Body of pancreas (tissue), 4 donors: ENCODE data around the gene AKR1D1. TPM values are rescaled to one million over a fixed set of nuclear protein-coding genes. Genes with fewer than 3 reads are reported as not detected.

Experiments used
- ATAC-seq: fragments of 150-250 bp; one replicate; pipeline ENCODE4 v1.9.1; 2016
- DNase-seq, 4 donors: peaks; one replicate each; pipeline ENCODE4 v3.0.0-alpha.2; 2019
- H3K27ac ChIP-seq, 4 donors: fragments of 200-600 bp; sonication (generic); 1 replicate in 3 of 4; 2 replicates in 1 of 4; pipeline versions ENCODE4 v1.5.1 to v1.6.1; 2016 to 2019; ENCODE audit warnings: mild to moderate bottlenecking in 1 of 4, mixed read lengths in 1 of 4, moderate library complexity in 1 of 4
- H3K27me3 ChIP-seq, 2 donors: fragments of 200-600 bp; sonication (generic); one replicate each; pipeline ENCODE4 v1.6.0; 2016; ENCODE audit warnings: mild to moderate bottlenecking in 1 of 2
- H3K36me3 ChIP-seq, 2 donors: fragments of 200-600 bp; sonication (generic); replicated peaks in 1 of 2; 2 replicates each; pipeline ENCODE4 v1.5.1; 2016; ENCODE audit warnings: low read depth in 2 of 2; ENCODE audit not compliant: insufficient read depth in 1 of 2
- H3K4me1 ChIP-seq: fragments of 200-600 bp; sonication (generic); one replicate; pipeline ENCODE4 v1.6.0; 2016
- H3K4me3 ChIP-seq, 2 donors: fragments of 200-600 bp; sonication (generic); 1 replicate in 1 of 2; 2 replicates in 1 of 2; pipeline ENCODE4 v1.5.1; 2016 to 2019
- H3K9me3 ChIP-seq, 3 donors: fragments of 200-600 bp; sonication (generic); 1 replicate in 2 of 3; 2 replicates in 1 of 3; pipeline ENCODE4 v1.5.1; 2016
- POLR2A ChIP-seq, 3 donors: fragments of 450-650 bp; IDR thresholded peaks; one replicate each; pipeline ENCODE4 v1.6.1; 2016; ENCODE audit warnings: antibody characterized with exemption in 3 of 3, mild to moderate bottlenecking in 2 of 3
- WGBS, 2 donors: methylation state at CpG; one replicate each; pipeline ENCODE4 v1.1.5; 2017; 5-methylcytosine and 5-hydroxymethylcytosine counted together
- intact Hi-C: fragments of 100-400 bp; cut with DNase I; formaldehyde crosslinking; loops from one replicate; pipeline ENCODE4 v1.15.1; 2023
- total RNA-seq, 2 donors: library from RNA; depleted of rRNA; stranded (reverse); fragments of >200 nt; gene quantifications; one replicate each; pipeline ENCODE4 v1.1.0, GENCODE V29; 2016
- TF ChIP-seq, protein P1 (sequence below), 7 experiments: fragments of 450-650 bp in 4 of 7; fragments of 200-600 bp in 3 of 7; sonication (generic) in 3 of 7; IDR thresholded peaks; one replicate each; pipeline ENCODE4 v1.5.1; 2016 to 2019; ENCODE audit warnings: antibody characterized with exemption in 7 of 7

The AKR1D1 gene
- total RNA-seq, 2 donors from 2014 or later, result not detected

DNA sequence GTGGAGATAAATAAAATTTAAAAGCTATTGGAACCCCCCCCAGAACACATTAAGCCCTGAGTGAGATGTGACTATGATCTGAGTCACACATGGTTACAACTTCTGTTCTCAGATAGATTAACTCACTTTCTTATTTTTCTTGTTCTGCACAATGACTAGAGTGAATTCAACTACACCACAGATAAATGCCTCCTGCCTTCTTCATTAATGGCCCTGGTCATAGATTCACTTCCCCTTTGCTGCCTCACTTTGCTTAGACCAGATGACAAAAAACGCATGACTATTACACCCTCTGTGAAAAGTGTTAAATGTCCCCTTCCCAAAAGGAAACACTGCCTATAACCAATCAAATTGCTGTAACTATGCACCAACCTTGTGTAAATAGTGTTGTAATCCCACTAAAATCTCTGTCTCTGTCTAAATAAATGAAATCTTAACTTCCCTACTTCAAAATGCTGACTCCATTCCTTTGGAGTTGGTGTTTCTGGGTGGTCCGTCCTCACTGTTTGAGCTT lies 49.4 kb downstream of the AKR1D1 start:
- Histone ChIP-seq H3K27ac (no peak overlapping the region), H3K4me3 (no peak overlapping the region), H3K4me1 (no peaks in the 10 kb centered on the region), H3K36me3 (no peaks in the 10 kb centered on the region), H3K27me3 (no peaks in the 10 kb centered on the region), H3K9me3 (no peaks in the 10 kb centered on the region)
- ATAC-seq, result no peak
- intact Hi-C loops, result no loop called here
- 61 to 62% methylated on average over 2 of the region's 2 CpGs for WGBS, 2 donors
- TF ChIP-seq, protein P1, sequence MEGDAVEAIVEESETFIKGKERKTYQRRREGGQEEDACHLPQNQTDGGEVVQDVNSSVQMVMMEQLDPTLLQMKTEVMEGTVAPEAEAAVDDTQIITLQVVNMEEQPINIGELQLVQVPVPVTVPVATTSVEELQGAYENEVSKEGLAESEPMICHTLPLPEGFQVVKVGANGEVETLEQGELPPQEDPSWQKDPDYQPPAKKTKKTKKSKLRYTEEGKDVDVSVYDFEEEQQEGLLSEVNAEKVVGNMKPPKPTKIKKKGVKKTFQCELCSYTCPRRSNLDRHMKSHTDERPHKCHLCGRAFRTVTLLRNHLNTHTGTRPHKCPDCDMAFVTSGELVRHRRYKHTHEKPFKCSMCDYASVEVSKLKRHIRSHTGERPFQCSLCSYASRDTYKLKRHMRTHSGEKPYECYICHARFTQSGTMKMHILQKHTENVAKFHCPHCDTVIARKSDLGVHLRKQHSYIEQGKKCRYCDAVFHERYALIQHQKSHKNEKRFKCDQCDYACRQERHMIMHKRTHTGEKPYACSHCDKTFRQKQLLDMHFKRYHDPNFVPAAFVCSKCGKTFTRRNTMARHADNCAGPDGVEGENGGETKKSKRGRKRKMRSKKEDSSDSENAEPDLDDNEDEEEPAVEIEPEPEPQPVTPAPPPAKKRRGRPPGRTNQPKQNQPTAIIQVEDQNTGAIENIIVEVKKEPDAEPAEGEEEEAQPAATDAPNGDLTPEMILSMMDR (IDR thresholded peaks at IDR 0.05), result no peak
- no peak for TF ChIP-seq POLR2A (IDR thresholded peaks at IDR 0.05)
- peak in 1 of 4 donors; percentile 16 for DNase-seq

- TF ChIP-seq, protein P1 (IDR thresholded peaks at IDR 0.05), result no peak
- TF ChIP-seq POLR2A (IDR thresholded peaks at IDR 0.05), result no peak
- Histone ChIP-seq H3K36me3 (no peaks in the 10 kb centered on the region), H3K27ac (no peak overlapping the region), H3K9me3 (no peaks in the 10 kb centered on the region), H3K27me3 (no peaks in the 10 kb centered on the region), H3K4me3 (no peak overlapping the region), H3K4me1 (no peaks in the 10 kb centered on the region)
- ATAC-seq (no peak), DNase-seq (no peak)
- intact Hi-C loops, result no loop called here
- WGBS, 2 donors, result 86 to 87% methylated on average over 2 of the region's 2 CpGs
These were observed 50.7 kb downstream of the AKR1D1 start for GRCh38 chr7:138126928-138127327.

DNA sequence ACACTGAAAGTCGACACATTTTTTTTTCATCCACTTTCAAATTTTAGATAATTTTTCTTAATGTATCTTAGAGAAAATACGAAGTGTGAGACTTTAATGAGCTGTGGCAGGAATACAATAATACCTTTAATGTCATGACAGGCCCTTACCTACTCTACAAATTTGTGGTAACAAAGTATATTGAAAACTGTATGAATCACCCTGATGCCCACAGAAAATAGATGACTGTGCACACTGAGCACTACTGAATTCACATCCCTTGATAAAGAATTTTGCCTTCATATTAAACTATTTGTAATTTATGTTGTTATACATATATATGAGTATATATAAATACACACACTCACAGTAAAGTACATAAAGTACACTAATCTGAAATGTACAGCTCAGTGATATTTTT lies 51.7 kb downstream of the AKR1D1 start:
- Histone ChIP-seq H3K4me3 (no peak overlapping the region), H3K27ac (no peak overlapping the region), H3K36me3 (no peaks in the 10 kb centered on the region), H3K9me3 (no peaks in the 10 kb centered on the region), H3K27me3 (no peaks in the 10 kb centered on the region), H3K4me1 (no peaks in the 10 kb centered on the region)
- TF ChIP-seq POLR2A (IDR thresholded peaks at IDR 0.05), result no peak
- TF ChIP-seq, protein P1 (IDR thresholded peaks at IDR 0.05), result no peak
- ATAC-seq (no peak), DNase-seq (no peak)
- WGBS, 2 donors, result 30 to 31% methylated on average over 2 of the region's 2 CpGs
- intact Hi-C loops, result no loop called here

- H3K36me3 ChIP-seq, result no peaks in the 10 kb centered on the region
- no peak overlapping the region for H3K27ac ChIP-seq
- DNase-seq (no peak), ATAC-seq (no peak)
- no peak for TF ChIP-seq POLR2A (IDR thresholded peaks at IDR 0.05)
- H3K4me3 ChIP-seq, result no peak overlapping the region
- H3K27me3 ChIP-seq, result no peaks in the 10 kb centered on the region
- no peaks in the 10 kb centered on the region for H3K4me1 ChIP-seq
- 78 to 88% methylated on average over 2 to 3 of the region's 3 CpGs for WGBS, 2 donors
- H3K9me3 ChIP-seq, result no peaks in the 10 kb centered on the region
- intact Hi-C loops, result no loop called here
These were observed 53.4 kb downstream of the AKR1D1 start for GRCh38 chr7:138129551-138130165.

DNA sequence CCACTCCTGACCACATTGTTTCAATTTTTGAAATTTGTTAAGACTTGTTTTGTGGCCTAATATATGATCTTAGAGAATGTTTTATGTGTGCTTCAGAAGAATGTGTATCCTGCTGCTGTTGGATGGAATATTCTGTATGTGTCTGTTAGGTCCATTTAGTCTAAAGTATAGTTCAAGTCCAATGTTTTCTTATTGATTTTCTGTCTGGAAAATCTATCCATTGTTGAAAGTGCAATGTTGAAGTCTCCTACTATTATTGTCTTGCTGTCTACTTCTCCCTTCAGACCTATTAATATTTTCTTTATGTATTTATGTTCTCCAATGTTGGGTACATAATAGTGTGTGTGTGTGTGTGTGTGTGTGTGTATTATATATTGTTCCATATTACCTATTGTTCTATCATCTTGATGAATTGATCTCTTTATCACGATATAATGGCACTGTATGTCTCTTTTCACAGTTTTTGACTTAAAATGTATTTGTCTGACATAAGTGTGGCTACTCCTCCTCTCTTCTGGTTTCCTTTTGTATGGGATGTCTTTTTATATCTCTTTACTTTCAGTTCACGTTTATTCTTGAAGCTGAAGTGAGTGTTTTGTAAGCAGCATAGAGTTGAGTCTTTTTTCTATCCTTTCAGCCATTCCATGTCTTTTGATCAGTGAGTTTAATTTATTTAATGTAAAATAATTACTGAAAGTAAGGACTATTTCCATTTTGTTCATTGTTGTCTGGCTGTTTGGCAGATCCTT lies 61.3 kb downstream of the AKR1D1 start:
- no peak overlapping the region for H3K27ac ChIP-seq
- no peaks in the 10 kb centered on the region for H3K9me3 ChIP-seq
- H3K36me3 ChIP-seq, result no peaks in the 10 kb centered on the region
- no peak for TF ChIP-seq POLR2A (IDR thresholded peaks at IDR 0.05)
- TF ChIP-seq, protein P1 (IDR thresholded peaks at IDR 0.05), result no peak
- whole genome bisulfite sequencing, 2 donors, result 65 to 71% methylated on average over 2 of the region's 2 CpGs
- no peak overlapping the region for H3K4me3 ChIP-seq
- intact Hi-C loops, result no loop called here
- no peaks in the 10 kb centered on the region for H3K27me3 ChIP-seq
- H3K4me1 ChIP-seq, result no peaks in the 10 kb centered on the region
- DNase-seq (no peak), ATAC-seq (no peak)
